HG02588 (cell line): Measurements from ENCODE around the gene LRRC1.

ENCODE experiments used
- ATAC-seq: cut with Tn5 transposase; IDR thresholded peaks from one replicate; pipeline ENCODE4 v1.9.1; 2021; ENCODE audit warnings: mild to moderate bottlenecking, moderate library complexity; ENCODE audit not compliant: unreplicated experiment

LRRC1 gene

DNA sequence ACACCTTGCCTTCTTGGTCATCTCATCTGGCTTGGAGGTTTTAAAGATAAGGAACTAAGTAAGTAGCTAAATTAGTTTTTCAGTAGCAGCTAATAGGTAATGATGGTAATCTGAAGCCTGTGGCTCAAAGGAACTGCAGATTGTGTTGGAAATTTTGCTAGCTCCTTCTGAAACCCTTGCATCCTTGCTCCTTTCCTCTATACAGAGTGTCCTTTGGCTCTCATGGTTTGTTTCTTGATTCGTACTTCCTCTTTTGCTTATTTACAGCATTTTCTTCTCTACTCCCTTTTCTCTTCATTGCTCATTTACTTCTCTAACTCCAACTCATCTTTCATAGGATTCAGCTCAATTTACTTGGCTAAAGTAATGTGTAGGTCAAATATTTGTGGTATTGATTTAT lies 19.0 kb downstream of the LRRC1 start:
- ATAC-seq = no peak

DNA sequence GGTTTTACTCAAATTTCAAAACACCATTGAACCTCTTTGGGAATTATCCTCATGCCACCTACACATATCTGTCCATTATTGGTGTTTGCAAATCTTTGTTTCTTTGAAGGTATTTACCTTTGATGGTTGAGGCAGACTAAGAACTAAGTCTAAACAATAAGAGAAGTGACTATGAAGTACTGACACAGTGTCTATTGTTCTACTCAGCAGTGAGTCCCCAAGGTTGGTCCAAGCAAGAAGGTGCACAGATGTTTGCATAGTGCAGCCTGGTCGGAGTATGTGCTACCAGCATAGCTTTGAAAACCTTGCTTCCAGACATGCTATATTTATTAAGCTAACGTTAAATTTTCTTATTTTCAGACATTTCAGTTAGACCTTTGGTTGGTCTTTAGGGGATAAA lies 19.5 kb downstream of the LRRC1 start:
- ATAC-seq = no peak

DNA sequence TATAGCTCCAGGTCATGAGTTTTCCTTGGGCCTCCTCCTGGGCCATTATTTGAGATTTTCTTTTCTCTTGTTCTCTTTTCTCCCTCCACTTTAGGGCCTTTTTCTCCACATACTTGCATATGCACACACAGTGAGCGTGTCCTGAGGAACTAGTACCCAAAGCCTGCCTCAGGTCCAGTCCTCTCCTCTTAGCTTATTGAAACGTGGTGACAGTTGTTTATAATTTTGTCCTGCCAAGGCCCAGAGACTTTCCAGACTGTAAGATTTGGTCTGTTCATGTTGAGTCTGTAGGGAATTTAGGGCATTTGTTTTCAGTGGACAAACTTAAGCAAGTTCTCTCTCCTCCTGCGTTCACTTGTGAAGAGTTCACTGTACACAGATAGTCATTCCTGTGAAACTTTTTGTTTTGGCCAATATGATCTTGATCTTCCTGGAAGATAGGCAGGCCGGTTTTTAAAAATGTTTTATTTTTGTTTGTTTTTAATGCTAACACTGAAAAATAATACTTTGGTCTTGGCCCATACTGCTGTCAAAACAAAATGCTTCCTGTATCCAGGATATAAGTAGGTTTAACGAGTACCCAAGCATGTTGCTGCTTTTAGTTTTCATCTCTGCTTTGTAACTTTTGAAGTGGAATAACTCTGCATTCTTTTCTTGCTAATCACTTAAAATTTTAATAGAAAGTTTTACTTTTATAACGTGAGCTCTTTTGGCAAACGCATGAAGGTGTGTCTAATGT lies 20.7 kb downstream of the LRRC1 start:
- no peak for ATAC-seq

DNA sequence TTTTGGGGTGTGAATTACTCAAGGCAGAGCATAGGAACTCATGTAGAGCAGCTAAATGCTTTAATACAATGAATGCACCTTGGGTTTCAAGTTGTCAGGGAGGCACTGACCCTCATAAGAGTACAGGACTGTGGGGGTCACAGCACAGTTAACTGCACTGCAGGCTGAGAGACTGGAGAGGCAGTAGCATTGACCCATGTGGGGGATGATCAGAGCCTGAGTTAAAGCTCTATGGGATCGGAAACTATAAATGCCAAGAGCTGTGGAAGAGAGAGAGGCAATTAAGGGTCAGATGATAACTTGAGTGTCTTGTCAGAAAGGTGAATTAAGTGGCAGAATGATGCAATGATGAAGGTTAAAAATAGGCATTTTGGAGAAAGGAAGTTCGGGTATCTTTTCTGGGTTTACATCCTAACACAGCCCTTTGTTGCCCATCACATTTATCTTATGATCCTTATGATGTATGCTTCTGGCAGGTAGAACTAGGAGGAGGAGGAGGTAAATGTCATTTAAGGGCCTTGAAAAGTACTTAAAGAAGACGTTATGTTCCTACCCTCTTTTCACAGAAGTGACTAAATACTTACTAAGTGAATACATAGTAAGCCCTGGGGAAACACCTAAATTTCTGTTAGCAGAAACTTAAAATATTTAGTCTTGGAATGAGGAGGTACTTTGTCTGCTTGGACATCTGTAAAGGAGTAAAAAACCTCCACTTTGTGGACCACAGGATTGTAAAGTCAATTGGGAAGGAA lies 24.2 kb downstream of the LRRC1 start:
- no peak for ATAC-seq

DNA sequence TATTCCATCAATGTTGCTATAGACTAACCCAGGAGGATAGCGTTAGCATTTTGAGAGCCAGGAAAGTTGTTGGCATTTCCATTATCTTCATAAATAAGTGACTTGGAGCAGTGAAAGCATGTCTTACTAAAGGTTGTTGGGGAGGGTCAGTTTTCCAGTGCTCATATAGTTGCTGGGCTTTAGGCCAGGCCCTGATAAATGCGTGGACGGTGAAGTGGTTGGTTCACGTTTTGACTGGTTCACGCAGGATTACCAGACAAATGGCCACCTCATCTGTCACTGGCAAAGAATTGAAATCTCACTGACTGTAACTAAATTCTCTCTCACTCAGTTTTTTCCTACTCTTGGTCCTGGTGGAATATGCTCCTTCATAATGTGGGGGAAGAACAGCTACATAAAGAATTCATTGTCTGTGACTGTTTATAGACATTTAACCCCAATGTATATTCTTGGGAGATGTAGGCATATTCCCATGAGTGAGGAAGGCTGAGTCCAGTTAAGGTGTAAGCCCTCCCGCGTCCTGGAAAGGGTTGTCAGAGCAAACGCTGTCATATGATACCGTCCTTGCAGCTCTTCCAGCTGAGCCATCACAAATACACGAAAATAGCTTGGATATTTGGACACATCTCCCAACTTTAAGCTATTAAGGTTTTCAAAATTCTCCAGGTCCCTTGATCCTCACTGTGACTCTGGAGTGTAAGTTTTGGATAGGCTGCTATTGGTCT lies 27.8 kb downstream of the LRRC1 start:
- ATAC-seq = no peak

GRCh38 chr6:53824714-53825113 lies 29.9 kb downstream of the LRRC1 start:
- no peak for ATAC-seq

GRCh38 chr6:53825532-53826321 lies 30.9 kb downstream of the LRRC1 start:
- no peak for ATAC-seq

- no peak for ATAC-seq
These were observed 32.7 kb downstream of the LRRC1 start for GRCh38 chr6:53827531-53827930.

DNA sequence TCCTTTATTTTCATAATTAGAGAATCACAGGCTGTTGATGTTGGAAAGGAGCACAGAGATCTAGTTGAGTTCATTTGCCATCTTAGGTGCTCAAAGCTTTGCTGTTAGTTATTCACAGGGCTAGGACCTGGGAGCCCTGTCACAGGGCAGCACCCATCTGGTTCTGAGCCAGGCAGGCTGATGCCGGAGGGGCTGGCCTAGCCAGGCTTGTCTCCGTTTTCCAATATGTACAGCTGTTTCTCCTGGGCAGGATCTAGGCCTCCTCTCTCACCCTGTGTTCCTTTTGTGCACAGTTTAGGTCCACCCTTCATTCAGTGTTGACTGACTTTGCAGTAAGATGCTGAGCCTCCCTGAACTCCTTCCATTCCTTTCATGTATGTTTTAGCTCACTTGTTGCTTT lies 33.4 kb downstream of the LRRC1 start:
- ATAC-seq = no peak

GRCh38 chr6:53828966-53829697 lies 34.3 kb downstream of the LRRC1 start:
- ATAC-seq = no peak

DNA sequence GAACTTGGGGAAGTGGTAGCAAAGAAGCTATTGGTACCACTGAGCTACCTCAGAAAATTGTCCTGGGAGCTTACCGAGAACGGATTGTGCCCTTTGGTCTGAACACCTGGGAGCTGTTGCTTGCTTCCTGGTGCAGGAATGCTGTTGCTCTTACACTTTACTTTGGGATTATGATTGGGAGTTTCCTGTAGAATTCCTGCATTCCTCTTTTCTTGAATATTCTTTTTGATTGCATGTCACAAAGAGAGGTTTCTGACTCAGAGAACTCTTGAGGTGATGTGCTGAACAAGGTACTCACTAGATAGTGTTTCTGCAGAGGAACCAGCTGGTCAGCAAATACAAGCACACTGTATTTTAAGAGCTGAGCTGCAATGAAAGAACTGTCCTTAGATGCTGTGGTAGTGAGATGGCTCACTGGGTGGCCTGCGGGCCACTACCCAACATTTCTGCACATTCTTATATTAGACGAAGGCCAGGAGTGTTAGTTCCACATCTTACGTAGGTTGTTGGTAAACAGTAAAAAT lies 35.0 kb downstream of the LRRC1 start:
- no peak for ATAC-seq

- no peak for ATAC-seq
These were observed 35.6 kb downstream of the LRRC1 start for GRCh38 chr6:53830366-53830765.

- no peak for ATAC-seq
These were observed 36.5 kb downstream of the LRRC1 start for GRCh38 chr6:53831081-53831869.

DNA sequence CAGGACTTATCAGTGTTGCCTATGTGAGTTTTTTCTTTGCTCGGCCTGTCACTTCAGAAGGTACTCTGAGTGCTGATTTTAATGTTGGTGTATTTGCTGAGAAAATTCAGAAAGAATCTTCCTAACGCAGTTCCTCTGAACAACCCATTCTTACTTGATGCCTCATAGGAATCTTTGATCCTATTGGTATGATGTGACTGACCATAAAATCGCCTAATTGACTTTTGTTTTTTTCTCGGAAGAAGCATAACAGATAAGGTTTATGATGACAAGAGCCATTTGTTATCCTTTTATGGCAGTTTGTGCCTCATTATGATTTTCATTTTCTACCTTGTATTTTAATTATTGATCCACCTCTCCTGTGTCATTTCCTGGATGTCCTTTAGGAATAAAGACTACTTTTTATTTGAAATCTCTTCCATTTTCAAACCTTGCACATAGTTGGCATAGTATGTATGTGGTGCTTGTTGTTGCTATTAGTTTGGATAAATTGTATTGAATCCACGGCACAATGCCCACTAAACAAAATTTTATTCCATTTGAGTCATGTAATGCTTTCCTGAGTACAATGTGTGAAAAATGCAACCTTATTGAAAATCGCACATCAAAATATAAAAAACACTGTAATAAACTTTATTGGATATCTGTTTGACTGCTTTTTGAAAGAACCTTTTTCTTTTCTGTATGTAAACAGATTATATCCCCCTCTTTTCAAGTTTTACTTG lies 37.3 kb downstream of the LRRC1 start:
- no peak for ATAC-seq

DNA sequence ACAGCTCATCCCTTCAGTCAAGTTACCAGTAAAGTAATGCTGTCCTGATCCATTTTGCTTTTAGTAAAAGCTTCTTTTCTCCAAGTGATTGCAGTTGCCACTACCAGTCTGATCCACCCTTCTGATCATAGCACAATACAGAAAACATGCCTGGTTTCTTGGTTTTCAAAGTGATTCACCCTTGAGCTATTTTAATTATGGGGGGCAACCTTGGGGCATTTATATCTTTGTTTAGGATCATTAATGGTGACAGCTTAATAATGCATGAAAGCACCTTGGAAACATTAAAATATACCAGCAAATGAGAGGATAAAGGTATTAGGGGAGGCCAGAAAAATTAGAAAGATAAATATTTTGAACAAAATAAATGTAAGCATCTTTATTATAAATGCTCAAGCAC lies 38.4 kb downstream of the LRRC1 start:
- ATAC-seq = no peak

DNA sequence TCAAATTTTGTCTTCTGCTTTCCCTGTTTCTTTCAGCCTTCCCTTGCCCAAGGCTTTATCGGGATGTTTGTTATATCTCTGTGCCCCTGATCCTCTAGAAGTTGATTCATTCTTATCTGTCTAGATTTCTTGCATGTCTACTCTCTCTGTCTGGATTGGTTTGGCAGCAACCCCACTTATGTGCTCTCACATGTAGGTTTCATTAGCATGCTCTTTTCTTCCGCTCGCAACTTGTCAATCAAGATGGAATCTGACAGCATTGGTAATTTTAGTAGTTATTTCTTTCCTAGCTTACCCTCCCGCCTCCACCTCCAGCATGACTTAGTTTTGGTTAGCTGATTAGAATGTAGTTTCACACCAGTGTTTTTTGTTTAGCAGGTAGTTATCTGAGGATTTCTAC lies 39.3 kb downstream of the LRRC1 start:
- ATAC-seq = no peak

DNA sequence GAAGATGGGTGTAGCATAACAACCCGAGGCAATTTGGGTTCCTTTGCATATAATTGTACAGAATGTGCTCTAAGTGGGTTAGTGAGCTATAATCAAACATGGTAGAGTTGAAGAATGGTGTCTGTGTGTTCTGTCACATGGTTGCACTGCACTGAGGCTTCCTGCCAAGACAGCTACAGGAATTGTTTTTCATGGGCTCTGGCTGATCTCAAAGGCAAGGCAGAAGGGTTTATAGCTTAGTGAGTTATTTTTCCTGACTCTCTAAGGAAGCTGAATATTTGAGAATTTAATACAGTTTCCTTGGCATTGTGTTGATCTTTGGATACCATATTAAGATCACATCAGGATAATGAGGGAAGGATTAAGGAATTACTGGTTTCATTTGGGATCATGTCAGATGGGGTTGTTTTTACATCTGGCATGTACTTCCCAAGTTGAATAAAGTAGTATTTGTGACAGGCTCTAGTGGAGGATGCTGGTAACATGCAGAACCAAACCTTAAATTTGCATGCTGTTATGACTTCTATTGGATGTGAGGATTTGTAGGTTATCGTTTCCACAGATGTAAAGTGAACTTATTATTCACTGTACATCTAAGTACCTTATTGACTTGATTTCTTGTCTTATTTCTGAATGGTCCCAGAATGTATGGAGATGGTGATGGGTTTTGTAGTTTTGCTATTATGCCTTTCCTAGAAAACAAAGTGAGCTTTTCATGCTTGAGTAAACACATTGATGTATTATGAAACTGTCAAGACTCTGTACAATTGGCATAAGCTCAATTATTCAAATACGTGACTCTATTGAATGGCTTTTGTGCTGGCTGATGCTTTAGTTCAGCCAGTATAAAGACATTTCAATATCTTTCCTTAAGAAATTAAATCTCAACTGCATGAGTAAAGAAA lies 43.3 kb downstream of the LRRC1 start:
- ATAC-seq = no peak

DNA sequence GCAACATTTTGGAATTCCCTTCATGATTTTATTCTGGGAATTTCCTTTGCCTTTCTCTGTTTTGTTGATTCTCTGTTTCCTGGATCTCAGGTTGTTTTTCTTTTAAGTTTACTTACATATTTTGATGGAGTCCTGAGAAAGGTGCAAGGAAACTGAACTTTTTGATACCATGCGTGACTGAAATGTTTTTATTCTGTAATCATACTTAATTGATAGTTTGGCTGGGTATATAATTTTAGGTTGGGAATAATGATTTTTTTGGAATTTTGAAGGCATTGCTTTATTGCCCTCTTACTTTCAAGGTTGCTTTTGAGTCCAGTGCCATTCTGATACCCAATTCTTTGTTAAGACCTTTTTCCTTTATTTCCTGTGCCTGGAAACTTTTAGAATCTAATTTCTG lies 45.2 kb downstream of the LRRC1 start:
- no peak for ATAC-seq
